Measurements from ENCODE around the gene HAGH.

HAGH gene

GRCh38 chr16:1763521-1764511, 62.8 kb downstream of the HAGH start:
- DNase-seq: peak; percentile 60

DNA sequence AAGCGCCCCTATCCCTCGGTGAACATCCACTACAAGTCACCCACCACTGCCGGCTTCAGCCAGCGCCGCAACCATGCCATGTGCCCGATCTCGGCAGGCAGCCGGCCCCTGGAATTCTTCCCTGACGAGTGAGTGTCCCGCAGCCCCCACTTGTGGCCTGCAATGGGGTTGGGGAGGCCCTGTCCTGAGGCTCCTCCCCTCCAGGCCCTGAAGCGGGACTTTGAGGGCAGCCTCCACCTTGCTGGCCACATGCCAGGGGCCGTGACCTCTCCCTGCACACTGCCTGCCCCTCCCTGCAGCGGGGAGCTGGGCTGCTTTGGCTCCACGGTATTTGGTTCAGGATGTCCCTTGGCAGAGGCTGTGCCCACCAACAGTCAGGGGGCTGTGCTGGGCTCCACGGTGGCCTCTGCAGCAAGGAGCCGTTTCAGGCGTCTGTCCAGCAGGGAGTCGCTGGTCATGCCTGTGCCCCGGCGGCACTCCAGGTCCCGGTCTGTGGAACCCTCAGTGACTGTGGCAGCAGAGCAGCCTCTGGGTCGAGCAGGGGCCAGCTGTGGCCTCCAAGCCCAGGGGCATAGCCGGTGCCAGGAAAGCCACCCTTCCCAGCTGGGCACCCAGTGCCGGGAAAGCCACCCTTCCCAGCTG, 63.6 kb downstream of the HAGH start:
- peak; percentile 47 for DNase-seq

GRCh38 chr16:1762196-1762878, 64.3 kb downstream of the HAGH start:
- no peak for DNase-seq

DNA sequence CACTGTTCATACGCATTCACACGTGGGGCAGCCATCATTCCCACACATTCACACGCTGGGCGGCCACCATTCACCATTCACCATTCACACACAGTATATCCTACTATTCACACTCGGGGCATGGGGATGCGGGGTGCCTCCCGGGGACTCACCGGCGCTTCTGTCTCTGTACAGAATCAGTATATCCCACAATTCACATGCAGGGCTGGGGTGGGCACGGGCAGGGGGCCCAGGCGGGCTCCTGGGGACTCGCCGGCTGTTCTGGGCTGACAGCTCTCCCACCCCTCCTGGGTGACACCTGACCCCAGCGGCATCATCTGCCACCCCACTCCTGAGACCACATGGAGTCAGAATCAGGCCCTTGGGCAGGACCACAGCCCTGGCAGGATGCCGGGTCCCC, 64.9 kb downstream of the HAGH start:
- DNase-seq: no peak

DNA sequence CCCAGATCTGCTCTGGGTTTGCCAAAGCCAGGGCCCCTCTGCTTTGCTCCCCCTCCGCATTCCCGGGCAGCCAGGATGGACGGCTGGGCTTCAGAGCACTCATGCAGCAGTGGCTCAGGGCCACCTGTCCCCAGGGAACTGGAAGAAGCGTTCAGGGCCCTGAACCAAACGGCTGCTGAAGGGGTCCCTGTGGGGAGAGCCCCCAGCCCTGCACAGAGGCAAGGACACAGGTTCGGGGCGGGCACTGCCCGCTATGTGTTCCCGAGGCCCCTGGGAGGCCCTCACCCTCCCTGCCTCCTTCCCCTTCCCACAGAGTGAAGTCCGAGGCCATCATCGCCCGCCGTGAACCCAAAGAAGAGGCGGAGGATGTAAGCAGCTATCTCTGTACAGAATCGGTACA, 65.7 kb downstream of the HAGH start:
- no peak for DNase-seq

GRCh38 chr16:1759511-1759910, 67.1 kb downstream of the HAGH start:
- no peak for DNase-seq

DNA sequence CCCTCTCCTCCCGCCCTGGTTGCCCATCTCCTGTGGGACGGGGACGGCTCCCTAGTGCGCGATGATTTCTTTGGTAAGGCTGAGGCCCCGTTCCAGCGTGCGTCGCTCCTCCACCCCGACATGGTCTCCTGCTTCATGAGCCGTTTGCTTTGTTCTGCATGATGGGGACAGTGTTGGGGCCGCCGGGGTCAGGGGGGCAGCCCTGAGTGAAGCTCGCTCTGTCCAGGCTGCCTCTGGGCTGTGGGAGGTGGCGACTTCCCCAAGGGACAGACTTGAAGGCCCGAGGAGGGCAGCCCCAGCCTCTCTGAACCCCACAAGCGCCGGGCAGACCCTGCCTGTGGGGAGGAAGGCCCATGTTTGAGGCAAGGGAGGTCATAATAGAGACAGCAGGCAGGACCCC, 67.7 kb downstream of the HAGH start:
- no peak for DNase-seq

DNA sequence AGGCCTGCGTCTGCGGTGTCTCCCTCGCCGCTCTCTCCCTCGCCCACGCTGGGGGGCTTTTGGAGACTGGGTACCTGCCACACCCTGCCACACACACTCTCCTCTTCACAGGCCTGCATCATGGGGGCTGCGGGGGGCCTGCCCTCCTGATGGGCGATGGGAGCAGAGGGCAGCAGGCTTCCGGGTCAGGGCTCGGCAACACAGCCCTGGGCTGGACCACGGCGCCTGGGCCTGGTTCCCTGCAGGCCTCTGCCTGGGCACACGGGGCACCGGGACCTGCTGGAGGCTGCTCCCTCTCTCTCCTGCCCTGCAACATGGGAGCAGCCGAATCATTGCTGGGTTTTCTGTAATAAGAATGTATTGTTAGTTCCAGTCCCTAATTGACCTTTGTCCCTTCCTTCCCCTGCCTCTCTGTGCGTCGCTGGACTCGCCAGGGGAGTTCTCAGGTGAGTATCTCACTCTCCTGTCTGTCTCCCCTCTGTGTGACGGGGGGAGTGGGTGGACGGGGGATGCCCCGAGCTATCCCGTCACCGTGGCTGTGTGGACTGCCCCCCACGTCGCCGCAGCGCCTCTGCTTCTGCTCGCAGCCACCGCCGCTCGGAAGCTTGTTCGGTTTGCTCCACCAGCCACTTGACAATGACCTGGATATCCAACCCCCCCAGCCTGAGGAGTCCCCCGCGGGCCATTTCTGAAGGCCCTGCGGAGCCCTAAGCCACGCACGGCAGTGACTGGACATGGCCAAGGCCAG, 68.7 kb downstream of the HAGH start:
- DNase-seq: no peak
